K562 (cell line): ENCODE results near the gene MRPS5. TPM values are rescaled to one million over a fixed set of nuclear protein-coding genes. Genes with fewer than 3 reads are reported as not detected.
A peak's percentile ranks its signal among the peaks of the same experiment; 100 is the strongest.

ENCODE experiments used
- ARID4B ChIP-seq: sonication (generic); formaldehyde crosslinking; IDR thresholded peaks from 2 replicates; pipeline ENCODE4 v1.8.0; 2022; ENCODE audit warnings: mild to moderate bottlenecking, missing genetic modification reagents
- CBX3 ChIP-seq, 2 experiments: IDR thresholded peaks; 1 replicate in 1 of 2; 2 replicates in 1 of 2; pipeline ENCODE4 v1.6.1; 2012; ENCODE audit warnings: inconsistent platforms in 2 of 2, low read length in 2 of 2, borderline replicate concordance in 1 of 2, control low read depth in 1 of 2
- CBX5 ChIP-seq: IDR thresholded peaks from 2 replicates; pipeline ENCODE4 v1.6.1; 2014; ENCODE audit warnings: low read depth, borderline replicate concordance
- CCAR2 ChIP-seq: fragments of 200-400 bp; formaldehyde crosslinking; IDR thresholded peaks from 2 replicates; pipeline ENCODE4 v1.6.1; 2017; ENCODE audit warnings: mild to moderate bottlenecking, low read depth, low read length
- ETS1 ChIP-seq: conservative IDR thresholded peaks from 2 replicates; pipeline ENCODE4 v1.6.1; 2011; ENCODE audit warnings: low read depth, mild to moderate bottlenecking, low read length; ENCODE audit not compliant: control insufficient read depth
- FOXK1 ChIP-seq: sonication (generic); formaldehyde crosslinking; IDR thresholded peaks from 2 replicates; pipeline ENCODE4 v1.8.0; 2022; ENCODE audit warnings: missing genetic modification reagents, mild to moderate bottlenecking, borderline replicate concordance
- GTF2B ChIP-seq: IDR thresholded peaks from 2 replicates; pipeline ENCODE4 v1.6.1; 2011; ENCODE audit not compliant: insufficient read length; ENCODE audit errors: extremely low read depth
- MTA3 ChIP-seq: fragments of 450-650 bp; formaldehyde crosslinking; IDR thresholded peaks from 2 replicates; pipeline ENCODE4 v1.6.1; 2017; ENCODE audit warnings: mild to moderate bottlenecking, borderline replicate concordance
- MTF1 ChIP-seq: fragments of 250-450 bp; sonication (Bioruptor Pico); IDR thresholded peaks from 2 replicates; pipeline ENCODE4 v1.9.0; 2021; ENCODE audit warnings: moderate library complexity, mild to moderate bottlenecking, inconsistent platforms, borderline replicate concordance
- PTRF ChIP-seq: fragments of 450-650 bp; IDR thresholded peaks from 2 replicates; pipeline ENCODE4 v1.6.1; 2016; ENCODE audit warnings: mild to moderate bottlenecking, missing genetic modification characterization, missing compliant biosample characterization
- RBM25 ChIP-seq: fragments of 200-400 bp; formaldehyde crosslinking; IDR thresholded peaks from 2 replicates; pipeline ENCODE4 v1.6.1; 2018; ENCODE audit warnings: low read length, low read depth, moderate library complexity; ENCODE audit not compliant: severe bottlenecking
- TFAP4 ChIP-seq: sonication (generic); formaldehyde crosslinking; IDR thresholded peaks from 2 replicates; pipeline ENCODE4 v1.8.0; 2022; ENCODE audit warnings: missing genetic modification reagents, mild to moderate bottlenecking, moderate library complexity, borderline replicate concordance
- TSC22D4 ChIP-seq: fragments of 450-650 bp; IDR thresholded peaks from 2 replicates; pipeline ENCODE4 v1.6.1; 2016; ENCODE audit warnings: missing genetic modification characterization, missing biosample characterization, control low read depth
- XRCC3 ChIP-seq: fragments of 450-650 bp; IDR thresholded peaks from 2 replicates; pipeline ENCODE4 v1.6.1; 2017; ENCODE audit warnings: mild to moderate bottlenecking, moderate library complexity
- ZBTB1 ChIP-seq: sonication (generic); formaldehyde crosslinking; IDR thresholded peaks from 2 replicates; pipeline ENCODE4 v1.8.1; 2023; ENCODE audit warnings: missing genetic modification reagents, low read depth, mild to moderate bottlenecking, borderline replicate concordance
- ZNF274 ChIP-seq: IDR thresholded peaks from 2 replicates; pipeline ENCODE4 v1.6.1; 2011; ENCODE audit warnings: low read depth, mild to moderate bottlenecking, low read length, moderate library complexity, borderline replicate concordance
- ZNF280A ChIP-seq: fragments of 450-650 bp; IDR thresholded peaks from 2 replicates; pipeline ENCODE4 v1.6.1; 2018; ENCODE audit warnings: mild to moderate bottlenecking, low read depth; ENCODE audit not compliant: partially characterized antibody
- ZNF507 ChIP-seq: conservative IDR thresholded peaks from 2 replicates; pipeline ENCODE4 v1.6.1; 2017; ENCODE audit warnings: missing genetic modification characterization, missing compliant biosample characterization
- ZNF75A ChIP-seq: fragments of 450-650 bp; formaldehyde crosslinking; IDR thresholded peaks from 2 replicates; pipeline ENCODE4 v1.4.0; 2020; ENCODE audit warnings: mild to moderate bottlenecking
- polyA plus RNA-seq, 8 experiments: library from polyadenylated mRNA; depleted of rRNA in 4 of 8; stranded (reverse) in 5 of 8; unstranded in 3 of 8; fragments of >200 nt; fragmentation: Nextera tagmentation in 2 of 8; fragmentation: Illumina TruSeq in 1 of 8; extraction: Ambion mirVana in 2 of 8; extraction: Trizol in 1 of 8; gene quantifications; 2 replicates each; pipeline versions ENCODE4 v1.2.1 to v1.2.3, GENCODE V29; 2011 to 2014; ENCODE audit warnings: inconsistent platforms in 1 of 8, missing spikeins in 1 of 8
- total RNA-seq, 7 experiments: library from RNA; depleted of rRNA in 6 of 7; stranded (reverse); fragments of >200 nt in 6 of 7; fragmentation: Illumina TruSeq in 2 of 7; extraction: Trizol in 2 of 7; gene quantifications; 2 replicates each; pipeline versions ENCODE4 v1.2.1 to v1.2.3, GENCODE V29; 2011 to 2021; ENCODE audit warnings: low replicate concordance in 1 of 7

MRPS5 gene
- total and polyA plus RNA-seq, 9 of the 15 experiments (the other 6 are each of a cell fraction or from before 2014, with no cell fraction given) = 85.0 to 162 (median 118) TPM

- TF ChIP-seq ARID4B (no peak), ZBTB1 (CRISPR knock-in tag) (no peak), MTF1 (no peak), CCAR2 (no peak), CBX5 (peak; percentile 43; the same call in 1 of the 2 replicates), ZNF280A (peak; percentile 65), GTF2B (no peak), FOXK1 (CRISPR knock-in tag) (no peak), MTA3 (no peak), ZNF507 (tag) (no peak), XRCC3 (peak; percentile 77), CBX3 (IDR thresholded peaks at IDR 0.05; ENCODE audit: borderline replicate concordance in 1 of 2, low read length in 2 of 2) (peak in 1 of 2 experiments; percentile 58; a peak in 1 of 3 replicates), PTRF (tag) (no peak), ZNF274 (peak; percentile 100), ZNF75A (CRISPR knock-in tag) (peak; percentile 97), RBM25 (peak; percentile 58), TSC22D4 (tag) (no peak), TFAP4 (CRISPR knock-in tag) (no peak), ETS1 (peak; percentile 85)
These were observed 27.9 kb upstream of the MRPS5 start (continued) for GRCh38 chr2:95149397-95149984.
